Measurements from ENCODE around the gene ZDHHC3. TPM values are rescaled to one million over a fixed set of nuclear protein-coding genes. Genes with fewer than 3 reads are reported as not detected.

The ZDHHC3 gene
- total RNA-seq, 1 experiment from 2014 or later, result 122 TPM

GRCh38 chr3:44961888-44962287 is 14.1 kb downstream of the ZDHHC3 start:
- TF ChIP-seq CTCF (conservative IDR thresholded peaks at IDR 0.05; ENCODE audit: low read depth, low read length) (no peak), EZH2phosphoT487 (IDR thresholded peaks at IDR 0.05; ENCODE audit: borderline replicate concordance, low read length) (no peak), EZH2 (IDR thresholded peaks at IDR 0.05; ENCODE audit: low read length, unreplicated experiment) (no peak)
- no peaks in the 10 kb centered on the region for H3K27me3 ChIP-seq (ENCODE audit: low read length)
- H3K9me2 ChIP-seq (replicated peaks; ENCODE audit: low read length), result no peaks in the 10 kb centered on the region
- intact Hi-C loops (cut with micrococcal nuclease), result loop anchor here (5.0 kb wide), 1 partner anchor 80 kb away; no protein-coding TSS in a partner anchor
- DNase-seq (no peak), ATAC-seq (no peak)
- no peak overlapping the region for H3K4me3 ChIP-seq (ENCODE audit: low read length)
- H3K9me3 ChIP-seq (ENCODE audit: low read length), result no peaks in the 10 kb centered on the region
- no peak overlapping the region for H2AFZ ChIP-seq (ENCODE audit: low read length)
- POLR2A ChIA-PET (ENCODE audit: unreplicated experiment), result no interaction called here
- H3K4me2 ChIP-seq (ENCODE audit: low read length), result peak overlapping the region; percentile 73
- no TSS peak for BruUV-seq (replicated peaks)
- H3K79me2 ChIP-seq (ENCODE audit: low read length), result peaks cover 96% of the 10 kb centered on the region
- H3F3A ChIP-seq (ENCODE audit: low read length, unreplicated experiment), result peaks cover 7% of the 10 kb centered on the region
- CTCF ChIA-PET, result no interaction called here
- peaks cover 11% of the 10 kb centered on the region; the same call in 1 of the 2 replicates for H3K36me3 ChIP-seq (ENCODE audit: low read depth, low read length)
- H3K9ac ChIP-seq (ENCODE audit: low read length), result no peak overlapping the region
- no peaks in the 10 kb centered on the region for H4K20me1 ChIP-seq (ENCODE audit: low read length)
- peak overlapping the region; percentile 85 for H3K27ac ChIP-seq (ENCODE audit: low read length)
- H3K4me1 ChIP-seq (ENCODE audit: insufficient read depth, low read length), result peaks cover 63% of the 10 kb centered on the region

GRCh38 chr3:44960387-44961026 is 15.5 kb downstream of the ZDHHC3 start:
- POLR2A ChIA-PET (ENCODE audit: unreplicated experiment), result no interaction called here

More at GRCh38 chr3:44960387-44961026, 15.5 kb downstream of the ZDHHC3 start:
- H3F3A ChIP-seq (ENCODE audit: low read length, unreplicated experiment), result no peaks in the 10 kb centered on the region
- H3K4me3 ChIP-seq (ENCODE audit: low read length), result no peak overlapping the region
- no peaks in the 10 kb centered on the region for H3K9me2 ChIP-seq (replicated peaks; ENCODE audit: low read length)
- no peak overlapping the region for H3K27ac ChIP-seq (ENCODE audit: low read length)
- no peak overlapping the region for H2AFZ ChIP-seq (ENCODE audit: low read length)
- intact Hi-C loops (cut with micrococcal nuclease), result loop anchor here (5.0 kb wide), 1 partner anchor 78 kb away; no protein-coding TSS in a partner anchor
- CTCF ChIA-PET, result interaction anchor here (0.6 kb wide), 1 partner anchor 257 kb away, joined by 3 read pairs; no protein-coding TSS in a partner anchor
- H3K79me2 ChIP-seq (ENCODE audit: low read length), result peaks cover 98% of the 10 kb centered on the region
- no peak for TF ChIP-seq EZH2phosphoT487 (IDR thresholded peaks at IDR 0.05; ENCODE audit: borderline replicate concordance, low read length)
- no peak for TF ChIP-seq EZH2 (IDR thresholded peaks at IDR 0.05; ENCODE audit: low read length, unreplicated experiment)
- no peak for TF ChIP-seq CTCF (conservative IDR thresholded peaks at IDR 0.05; ENCODE audit: low read depth, low read length)
- no TSS peak for BruUV-seq (replicated peaks)
- DNase-seq, result no peak
- H3K36me3 ChIP-seq (ENCODE audit: low read depth, low read length), result peaks cover 11% of the 10 kb centered on the region; the same call in 1 of the 2 replicates
- no peaks in the 10 kb centered on the region for H4K20me1 ChIP-seq (ENCODE audit: low read length)
- no peak for ATAC-seq
- peaks cover 65% of the 10 kb centered on the region for H3K4me1 ChIP-seq (ENCODE audit: insufficient read depth, low read length)
- H3K9me3 ChIP-seq (ENCODE audit: low read length), result no peaks in the 10 kb centered on the region
- no peak overlapping the region for H3K9ac ChIP-seq (ENCODE audit: low read length)
- H3K4me2 ChIP-seq (ENCODE audit: low read length), result no peak overlapping the region
- no peaks in the 10 kb centered on the region for H3K27me3 ChIP-seq (ENCODE audit: low read length)

All from PC-3 (cell line).